GM18505 (cell line): Measurements from ENCODE around the gene MKKS.

ENCODE experiments used
- ATAC-seq: cut with Tn5 transposase; IDR thresholded peaks from one replicate; pipeline ENCODE4 v1.9.1; 2021; ENCODE audit not compliant: unreplicated experiment
- POLR2A ChIP-seq: IDR thresholded peaks from 4 replicates; pipeline ENCODE4 v1.6.1; 2011; ENCODE audit warnings: borderline replicate concordance; ENCODE audit not compliant: insufficient read depth, insufficient read length; ENCODE audit errors: extremely low read depth

MKKS gene

DNA sequence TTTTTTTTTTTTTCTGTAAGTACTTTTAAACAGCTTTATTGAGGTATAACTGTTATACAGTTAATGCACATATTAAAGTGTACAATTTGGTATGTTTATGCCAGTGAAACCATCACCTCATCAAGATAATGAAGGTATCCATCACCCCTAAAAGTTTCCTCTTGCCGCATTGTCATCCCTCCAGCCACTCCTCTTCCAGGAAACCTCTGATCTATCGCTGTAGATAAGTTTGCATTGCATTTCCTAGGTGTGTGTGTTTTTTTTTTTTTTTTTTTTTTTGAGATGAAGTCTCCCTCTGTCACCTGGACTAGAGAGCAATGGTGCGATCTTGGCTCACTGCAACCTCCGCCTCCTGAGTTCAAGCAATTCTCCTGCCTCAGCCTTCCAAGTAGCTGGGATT, 4.2 kb upstream of the MKKS start:
- no peak for TF ChIP-seq POLR2A
- ATAC-seq, result no peak

DNA sequence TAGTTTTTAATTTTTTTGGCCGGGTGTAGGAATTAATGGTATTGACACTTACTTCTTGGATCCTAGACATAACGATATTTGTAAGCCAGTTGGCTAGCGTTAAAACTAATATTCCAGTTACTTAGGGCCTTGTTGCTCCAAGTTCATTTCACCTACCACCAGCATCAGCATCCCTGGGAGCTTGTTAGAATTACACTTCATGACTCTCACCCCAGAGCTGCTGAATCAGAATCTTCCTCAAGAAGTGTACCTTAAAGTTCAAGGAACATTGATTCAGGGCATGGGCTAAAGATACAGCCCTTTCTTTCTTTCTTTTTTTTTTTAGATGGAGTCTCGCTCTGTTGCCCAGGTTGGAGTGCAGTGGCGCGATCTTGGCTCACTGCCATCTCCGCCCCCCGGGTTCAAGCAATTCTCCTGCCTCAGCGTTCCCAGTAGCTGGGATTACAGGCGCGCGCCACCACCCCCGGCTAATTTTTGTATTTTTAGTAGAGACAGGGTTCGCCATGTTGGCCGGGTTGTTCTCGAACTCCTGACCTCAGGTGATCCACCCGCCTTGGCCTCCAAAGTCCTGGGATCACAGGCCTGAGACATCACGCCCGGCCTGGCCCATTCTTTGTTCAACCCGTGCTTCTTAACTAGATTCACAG, 2.2 kb upstream of the MKKS start:
- TF ChIP-seq POLR2A, result no peak
- ATAC-seq, result no peak

DNA sequence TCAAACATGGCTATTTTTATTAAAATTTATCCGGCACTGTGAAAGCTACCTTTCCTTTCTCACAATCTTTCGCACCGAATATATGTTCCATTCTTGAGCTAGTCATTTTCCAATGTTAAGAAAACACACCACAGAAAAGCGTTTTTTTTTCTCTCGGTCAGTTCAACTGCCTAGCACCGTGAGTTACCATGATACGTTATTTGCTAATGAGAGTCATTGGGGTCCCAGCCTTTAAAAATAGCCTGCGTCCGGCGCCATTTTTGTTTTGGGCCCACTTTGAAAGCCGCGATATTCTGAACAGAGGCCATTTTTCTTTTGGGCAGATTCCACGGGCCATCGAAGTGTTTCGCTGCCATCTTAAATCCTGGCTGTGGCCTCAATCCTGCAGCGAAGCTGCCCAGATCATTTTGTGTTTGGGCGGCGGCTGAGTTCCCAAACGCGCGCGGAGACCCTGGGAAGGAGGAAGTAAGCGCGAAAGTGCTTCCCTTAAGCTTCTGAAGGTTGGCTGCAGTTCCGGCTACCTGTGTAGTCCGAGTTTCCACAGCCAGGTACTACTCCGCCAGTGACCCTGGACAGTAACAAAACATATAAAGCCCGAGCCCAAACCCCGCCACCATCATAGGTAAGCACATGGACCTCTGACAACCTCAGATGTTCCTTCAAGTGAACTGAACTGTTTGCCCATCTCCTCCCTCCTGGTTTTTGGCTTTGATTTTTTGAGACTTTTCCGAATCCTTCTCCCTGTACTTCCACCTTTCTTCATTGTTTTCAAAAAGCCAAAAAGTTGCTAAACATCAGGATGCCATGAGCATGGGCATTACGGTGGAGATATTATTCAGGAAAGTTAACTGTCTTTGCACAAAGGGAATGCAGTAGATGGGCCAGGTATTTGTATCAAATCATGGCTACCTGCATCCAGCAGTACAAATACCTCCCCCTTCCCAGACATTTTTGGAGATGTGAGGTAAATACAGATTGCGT, 1.1 kb upstream of the MKKS start, which contains the start of gene SLX4IP:
TSS of gene SLX4IP (plus strand) at position 474 of the 981 bp plus-strand sequence. CDS start 22,900 bp downstream, outside the sequence.
- TF ChIP-seq POLR2A, result peak; percentile 86
- peak; percentile 60 for ATAC-seq

DNA sequence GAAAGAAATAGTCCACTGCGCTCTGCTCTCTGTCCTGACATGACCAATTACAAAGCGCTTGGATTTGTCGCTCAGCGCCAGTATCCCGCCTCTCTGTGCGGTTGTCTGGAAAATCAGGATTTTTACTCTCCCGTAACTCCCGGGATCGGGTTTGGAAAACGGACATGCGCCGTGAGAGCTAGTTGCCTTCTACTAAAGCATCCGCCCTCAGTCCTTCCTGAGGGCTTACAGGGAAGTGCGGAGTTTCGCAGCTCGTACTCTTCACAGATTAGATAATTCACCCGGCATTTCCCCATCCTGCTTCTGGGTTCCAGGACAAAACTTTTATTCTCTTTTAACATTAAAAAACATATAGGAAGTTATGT, 427 bp upstream of the MKKS start:
- ATAC-seq, result peak; percentile 40
- TF ChIP-seq POLR2A, result peak; percentile 82

- ATAC-seq, result no peak
- TF ChIP-seq POLR2A, result no peak
These were observed 904 bp downstream of the MKKS start for GRCh38 chr20:10433014-10433622.

- ATAC-seq, result no peak
- TF ChIP-seq POLR2A, result no peak
These were observed 1.9 kb downstream of the MKKS start for GRCh38 chr20:10432079-10432478.

DNA sequence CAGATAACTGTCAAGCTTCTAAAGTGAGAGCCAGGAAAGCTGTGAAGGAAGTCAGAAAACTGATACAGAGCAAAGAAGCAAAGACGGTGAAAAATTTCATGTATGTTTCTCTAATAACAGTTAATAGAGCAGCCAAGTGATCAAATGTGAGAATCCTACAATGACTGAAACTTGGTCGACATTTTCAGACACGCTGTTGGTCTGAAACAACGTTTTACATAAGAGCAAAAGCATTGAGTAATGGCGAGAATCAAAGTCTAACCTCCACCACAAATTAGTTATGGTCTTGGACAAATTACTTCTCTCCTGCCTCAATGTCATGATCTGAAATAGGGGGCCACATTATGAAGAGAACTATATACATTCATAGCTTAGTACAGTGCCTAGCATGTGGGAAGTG, 3.3 kb downstream of the MKKS start:
- no peak for ATAC-seq
- no peak for TF ChIP-seq POLR2A

DNA sequence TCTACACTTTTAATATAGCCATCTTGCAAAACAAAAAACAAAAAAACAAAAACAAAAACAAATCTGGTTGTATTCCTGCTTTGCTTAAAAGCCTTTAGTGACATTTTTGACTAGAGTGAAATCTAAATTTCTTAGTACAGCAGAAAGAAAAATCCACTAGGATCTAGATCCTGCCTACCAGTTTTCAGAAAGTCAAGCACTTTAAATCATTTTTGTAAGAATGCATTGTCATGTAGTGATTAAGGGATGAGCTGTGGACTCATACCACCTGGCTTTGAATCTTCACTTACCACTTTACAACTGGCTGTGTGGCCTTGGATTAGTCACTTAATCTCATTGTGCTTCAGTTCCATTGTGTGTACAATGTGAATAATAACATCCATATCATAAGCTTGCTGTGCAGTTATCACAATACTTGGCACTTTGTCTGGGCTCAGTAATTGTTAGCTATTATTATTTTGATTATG, 4.0 kb downstream of the MKKS start:
- ATAC-seq, result no peak
- TF ChIP-seq POLR2A, result no peak

DNA sequence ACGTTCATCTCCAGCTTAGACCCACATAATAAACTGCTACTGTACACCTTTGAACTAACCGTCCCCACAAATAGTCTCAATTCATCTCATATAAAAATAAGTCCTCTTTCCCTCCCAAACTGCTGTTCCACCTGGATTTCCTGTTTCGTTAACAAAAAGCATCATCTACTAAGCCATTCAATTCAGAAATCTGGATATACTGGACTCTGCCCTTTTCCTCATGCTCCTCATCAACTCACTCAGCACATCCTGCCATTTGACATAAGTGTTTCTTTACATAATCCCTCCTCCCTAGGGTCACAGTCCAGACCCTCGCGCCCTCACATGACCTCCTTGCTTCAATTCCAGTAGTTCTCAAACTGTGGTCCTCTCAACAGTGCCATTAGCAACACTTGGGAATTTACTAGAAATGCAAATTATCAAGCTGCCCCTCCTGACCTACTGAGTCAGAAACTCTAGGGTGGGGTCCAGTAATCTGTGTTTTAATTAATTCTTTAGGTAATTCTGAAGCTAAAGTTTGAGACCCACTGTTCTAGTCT, 4.5 kb downstream of the MKKS start:
- ATAC-seq, result no peak
- no peak for TF ChIP-seq POLR2A

- no peak for TF ChIP-seq POLR2A
- ATAC-seq, result no peak
These were observed 6.0 kb downstream of the MKKS start for GRCh38 chr20:10428008-10428407.

DNA sequence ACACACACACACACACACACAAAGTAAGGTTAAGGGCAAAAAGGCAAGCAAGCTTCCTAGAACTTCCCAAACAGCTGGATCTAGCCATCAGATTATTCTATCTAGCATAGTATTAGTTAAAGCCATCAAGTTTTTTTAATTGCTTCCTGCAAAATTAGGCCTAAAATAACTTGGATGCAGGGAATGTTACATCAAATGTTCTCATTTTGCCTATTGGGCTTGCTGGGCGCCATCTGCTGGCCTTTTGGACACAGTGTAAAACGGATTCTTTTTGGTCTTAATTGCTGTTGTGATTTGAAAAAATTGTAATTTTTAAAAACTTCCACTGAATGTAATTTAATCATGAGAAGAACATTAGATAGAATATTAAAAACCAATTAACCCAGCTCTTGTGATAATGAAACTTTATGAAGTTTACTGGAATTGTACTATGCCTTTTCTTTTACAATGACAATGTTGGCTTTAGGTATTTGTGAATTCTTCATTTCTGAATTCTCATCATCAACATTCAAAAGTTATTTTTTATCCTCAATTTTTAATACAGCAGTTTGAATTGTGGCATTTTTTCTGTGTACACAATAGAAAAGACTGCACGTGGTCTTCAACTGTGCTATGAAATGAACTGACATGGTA, 6.8 kb downstream of the MKKS start:
- TF ChIP-seq POLR2A, result no peak
- ATAC-seq, result no peak

GRCh38 chr20:10423735-10424134, 10.3 kb downstream of the MKKS start:
- no peak for ATAC-seq
- TF ChIP-seq POLR2A, result no peak
